Activated naive CD4-positive, alpha-beta T cell treated with anti-CD3 and anti-CD28 coated beads for 36 hours (primary cell): Measurements from ENCODE around the gene SLC19A2. TPM values are rescaled to one million over a fixed set of nuclear protein-coding genes. Genes with fewer than 3 reads are reported as not detected.
"Not testable (repeated sequence)": the region's sequence is repeated elsewhere in the genome, so short reads cannot be mapped to it uniquely, and the experiment has no call there.

Source experiments
- CTCF ChIA-PET: fragments of 350-600 bp; sonication (Branson Sonifier 250); formaldehyde crosslinking; loops from one replicate; lab custom pipeline; 2021; ENCODE audit warnings: antibody characterized with exemption; lab: Charles Lee
- DNase-seq: peaks from one replicate; pipeline ENCODE4 v3.0.0-alpha.2; 2020
- H3K27ac Mint-ChIP-seq: one replicate; pipeline ENCODE4 v1.8.0; 2021; ENCODE audit warnings: mild to moderate bottlenecking, mixed read lengths
- H3K27me3 Mint-ChIP-seq: one replicate; pipeline ENCODE4 v1.8.0; 2021; ENCODE audit warnings: low read depth, mixed read lengths
- H3K36me3 Mint-ChIP-seq: one replicate; pipeline ENCODE4 v1.8.0; 2021; ENCODE audit warnings: low read depth, mixed read lengths
- H3K4me1 Mint-ChIP-seq: one replicate; pipeline ENCODE4 v1.8.0; 2021; ENCODE audit warnings: low read depth, mixed read lengths
- H3K4me3 Mint-ChIP-seq: one replicate; pipeline ENCODE4 v1.8.0; 2021; ENCODE audit warnings: mild to moderate bottlenecking, moderate library complexity, mixed read lengths
- H3K9me3 Mint-ChIP-seq: one replicate; pipeline ENCODE4 v1.8.0; 2021; ENCODE audit warnings: mixed read lengths
- intact Hi-C: fragments of 100-400 bp; cut with micrococcal nuclease; formaldehyde crosslinking; loops from one replicate; pipeline ENCODE4 v1.15.1; 2023
- total RNA-seq, 2 experiments: library from RNA; stranded (reverse); gene quantifications; one replicate each; pipeline ENCODE4 v1.2.3, GENCODE V29; 2021

Gene SLC19A2, protein sequence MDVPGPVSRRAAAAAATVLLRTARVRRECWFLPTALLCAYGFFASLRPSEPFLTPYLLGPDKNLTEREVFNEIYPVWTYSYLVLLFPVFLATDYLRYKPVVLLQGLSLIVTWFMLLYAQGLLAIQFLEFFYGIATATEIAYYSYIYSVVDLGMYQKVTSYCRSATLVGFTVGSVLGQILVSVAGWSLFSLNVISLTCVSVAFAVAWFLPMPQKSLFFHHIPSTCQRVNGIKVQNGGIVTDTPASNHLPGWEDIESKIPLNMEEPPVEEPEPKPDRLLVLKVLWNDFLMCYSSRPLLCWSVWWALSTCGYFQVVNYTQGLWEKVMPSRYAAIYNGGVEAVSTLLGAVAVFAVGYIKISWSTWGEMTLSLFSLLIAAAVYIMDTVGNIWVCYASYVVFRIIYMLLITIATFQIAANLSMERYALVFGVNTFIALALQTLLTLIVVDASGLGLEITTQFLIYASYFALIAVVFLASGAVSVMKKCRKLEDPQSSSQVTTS
- total RNA-seq: 1 to 10 TPM; 3.2 to 3.6 TPM

DNA sequence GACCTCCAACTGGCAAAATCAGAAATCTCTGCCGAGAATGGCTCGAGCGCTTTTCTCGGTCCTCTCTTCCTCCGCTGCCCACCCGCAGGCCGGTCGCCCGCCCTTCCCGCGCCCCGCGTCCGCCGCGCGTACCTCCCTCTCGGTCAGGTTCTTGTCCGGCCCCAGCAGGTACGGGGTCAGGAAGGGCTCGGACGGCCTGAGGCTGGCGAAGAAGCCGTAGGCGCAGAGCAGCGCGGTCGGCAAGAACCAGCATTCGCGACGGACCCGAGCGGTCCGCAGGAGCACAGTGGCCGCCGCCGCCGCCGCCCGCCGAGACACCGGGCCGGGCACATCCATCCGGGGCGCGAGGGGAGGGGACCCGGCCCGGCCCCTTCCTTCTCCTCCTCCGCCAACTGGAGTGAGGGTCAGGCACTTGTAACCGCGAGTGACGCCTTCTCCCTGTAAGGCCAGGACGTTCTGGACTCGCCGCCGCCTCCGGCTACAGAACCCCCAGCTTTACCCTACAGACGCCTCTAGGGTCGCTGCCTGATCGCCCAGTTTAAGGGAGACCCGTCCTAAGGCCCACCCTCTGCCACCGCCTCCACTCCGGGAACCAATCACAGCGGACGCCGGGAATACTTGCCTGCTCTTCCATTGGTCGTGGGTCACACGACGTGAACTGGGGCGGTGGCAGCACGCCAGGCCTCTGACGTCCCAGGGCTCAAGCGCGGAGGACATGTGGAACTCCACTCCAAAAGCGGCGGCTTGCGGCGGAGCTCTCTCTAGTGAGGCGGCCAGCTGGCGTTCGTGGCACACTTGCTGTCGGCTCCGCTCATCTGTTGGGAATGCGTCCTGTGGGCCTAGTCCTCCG is at the start of gene SLC19A2:
TSS of gene SLC19A2 (minus strand) at position 514 of the 850 bp plus-strand sequence. CDS start at position 336, 178 bp downstream.
- no peaks in the 10 kb centered on the region for H3K27me3 Mint-ChIP-seq
- H3K4me3 Mint-ChIP-seq: peak within 1 kb of the TSS; percentile 89
- no peaks in the 10 kb centered on the region for H3K36me3 Mint-ChIP-seq
- intact Hi-C loops: loop anchor here (1.0 to 10.0 kb wide), 17 partner anchors 10 to 1308 kb away; partner anchors contain the start of genes ATP1B1, CCDC181, KIFAP3 and NME7
- H3K9me3 Mint-ChIP-seq: no peaks in the 10 kb centered on the region
- peaks cover 49% of the 10 kb centered on the region for H3K4me1 Mint-ChIP-seq
- H3K27ac Mint-ChIP-seq: peak within 1 kb of the TSS; percentile 80
- DNase-seq: peak; percentile 96
- CTCF ChIA-PET: no interaction called here

DNA sequence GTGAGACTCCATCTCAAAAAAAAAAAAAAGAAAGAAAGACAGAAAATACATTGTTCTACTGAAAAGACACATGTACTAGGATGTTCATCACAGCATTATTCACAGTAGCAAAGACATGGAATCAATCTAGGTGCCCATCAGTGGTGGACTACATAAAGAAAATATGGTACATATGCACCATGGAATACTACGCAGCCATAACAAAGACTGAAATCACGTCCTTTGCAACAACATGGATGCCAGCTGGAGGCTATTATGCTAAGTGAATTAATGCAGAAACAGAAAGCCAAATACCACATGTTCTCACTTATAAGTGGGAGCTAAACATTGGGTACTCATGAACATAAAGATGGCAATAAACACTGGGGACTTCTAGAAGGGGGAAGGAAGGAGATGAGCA is 48.9 kb upstream of the SLC19A2 start:
- H3K4me3 Mint-ChIP-seq: no peak overlapping the region
- H3K36me3 Mint-ChIP-seq: peaks cover 75% of the 10 kb centered on the region
- H3K27me3 Mint-ChIP-seq: no peaks in the 10 kb centered on the region
- CTCF ChIA-PET: no interaction called here
- no peak for DNase-seq
- intact Hi-C loops: no loop called here
- H3K9me3 Mint-ChIP-seq: no peaks in the 10 kb centered on the region
- H3K4me1 Mint-ChIP-seq: peaks cover under 1% of the 10 kb centered on the region
- no peak overlapping the region for H3K27ac Mint-ChIP-seq

DNA sequence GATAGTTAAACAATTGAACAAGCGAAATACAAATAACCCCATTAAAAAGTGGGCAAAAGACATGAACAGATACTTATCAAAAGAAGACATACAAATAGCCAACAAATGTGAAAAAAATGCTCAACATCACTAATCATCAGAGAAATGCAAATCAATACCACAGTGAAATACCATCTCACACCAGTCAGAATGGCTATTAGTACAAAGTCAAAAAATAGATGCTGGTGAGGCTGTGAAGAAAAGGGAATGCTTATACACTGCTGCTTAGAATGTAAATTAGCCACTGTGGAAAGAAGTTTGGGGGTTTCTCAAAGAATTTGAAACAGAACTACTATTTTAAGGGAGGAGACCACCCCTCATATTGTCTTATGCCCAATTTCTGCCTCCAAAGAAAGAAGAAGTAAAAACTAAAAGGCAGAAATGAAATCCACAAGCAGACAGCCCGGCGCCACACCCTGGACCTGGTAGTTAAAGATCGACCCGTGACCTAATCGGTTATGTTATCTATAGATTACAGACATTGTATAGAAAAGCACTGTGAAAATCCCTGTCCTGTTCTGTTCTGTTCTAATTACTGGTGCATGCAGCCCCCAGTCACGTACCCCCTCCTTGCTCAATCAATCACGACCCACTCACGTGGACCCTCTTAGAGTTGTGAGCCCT is 47.9 kb upstream of the SLC19A2 start:
- CTCF ChIA-PET: not testable (repeated sequence)

DNA sequence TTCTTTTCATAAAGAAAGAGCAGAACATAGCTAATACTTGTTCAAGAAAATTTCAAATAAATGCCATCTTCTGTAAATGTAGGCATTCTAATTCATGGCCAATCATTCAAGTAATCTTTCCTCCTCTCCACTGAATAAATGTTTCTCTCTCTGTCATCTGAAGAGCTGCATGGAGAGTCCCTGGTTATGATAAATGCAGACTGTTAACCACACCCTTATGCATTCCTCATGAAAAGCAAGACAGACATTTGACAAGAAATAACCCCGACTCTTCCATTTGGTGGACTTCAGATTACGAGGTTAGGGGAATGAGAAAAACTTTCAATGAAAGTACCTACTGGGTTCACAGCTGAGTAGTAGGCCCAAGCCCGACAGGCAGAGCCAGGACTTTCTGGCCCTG is 44.7 kb upstream of the SLC19A2 start:
- Mint-ChIP-seq H3K4me1 (peaks cover 16% of the 10 kb centered on the region), H3K36me3 (peaks cover 80% of the 10 kb centered on the region), H3K9me3 (no peaks in the 10 kb centered on the region), H3K27ac (no peak overlapping the region), H3K4me3 (no peak overlapping the region), H3K27me3 (no peaks in the 10 kb centered on the region)
- intact Hi-C loops: no loop called here
- DNase-seq: no peak
- CTCF ChIA-PET: interaction anchor here (1.2 to 1.3 kb wide), 2 partner anchors 16 to 19 kb away, joined by 3 read pairs; no protein-coding TSS in a partner anchor

More for the DNA sequence above, 47.9 kb upstream of the SLC19A2 start:
- H3K27ac Mint-ChIP-seq, H3K4me3 Mint-ChIP-seq, DNase-seq, H3K27me3 Mint-ChIP-seq, intact Hi-C loops, H3K9me3 Mint-ChIP-seq: not testable (repeated sequence)
- H3K4me1 Mint-ChIP-seq: peaks cover 10% of the 10 kb centered on the region
- H3K36me3 Mint-ChIP-seq: peaks cover 76% of the 10 kb centered on the region

DNA sequence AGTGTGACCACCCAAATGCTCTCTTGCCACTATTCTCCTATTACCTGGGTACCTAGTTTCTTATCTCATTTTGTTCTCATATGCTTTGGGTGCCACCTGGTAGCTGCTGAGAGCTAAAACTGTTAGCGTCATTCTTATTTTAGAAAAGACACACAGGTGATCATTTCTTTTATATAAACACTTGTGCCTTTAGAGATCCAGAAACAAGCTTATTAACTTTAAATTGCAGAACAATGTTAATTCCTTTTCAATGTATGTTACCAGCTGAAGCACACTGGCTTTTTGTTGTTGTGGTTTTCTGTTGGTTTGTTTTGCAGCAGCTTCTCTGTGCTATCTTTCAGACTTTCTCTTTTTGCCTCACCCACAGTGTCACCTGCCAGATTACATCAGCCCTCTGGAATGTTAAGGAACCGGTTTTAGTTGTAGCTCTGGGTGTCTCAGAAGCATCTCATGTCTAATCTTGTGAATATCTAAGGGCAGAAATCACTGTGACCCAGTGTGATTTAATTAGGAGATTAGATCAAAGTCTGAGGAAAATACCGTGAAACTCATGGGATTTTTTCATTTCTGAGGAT is 43.4 kb upstream of the SLC19A2 start:
- CTCF ChIA-PET: interaction anchor here (0.7 kb wide), 1 partner anchor 296 kb away, joined by 3 read pairs; no protein-coding TSS in a partner anchor
- Mint-ChIP-seq H3K36me3 (peaks cover 78% of the 10 kb centered on the region), H3K4me1 (peaks cover 16% of the 10 kb centered on the region), H3K27me3 (no peaks in the 10 kb centered on the region), H3K4me3 (no peak overlapping the region), H3K9me3 (no peaks in the 10 kb centered on the region), H3K27ac (no peak overlapping the region)
- no peak for DNase-seq
- intact Hi-C loops: loop anchor here (5.0 kb wide), 1 partner anchor 62 kb away; no protein-coding TSS in a partner anchor

DNA sequence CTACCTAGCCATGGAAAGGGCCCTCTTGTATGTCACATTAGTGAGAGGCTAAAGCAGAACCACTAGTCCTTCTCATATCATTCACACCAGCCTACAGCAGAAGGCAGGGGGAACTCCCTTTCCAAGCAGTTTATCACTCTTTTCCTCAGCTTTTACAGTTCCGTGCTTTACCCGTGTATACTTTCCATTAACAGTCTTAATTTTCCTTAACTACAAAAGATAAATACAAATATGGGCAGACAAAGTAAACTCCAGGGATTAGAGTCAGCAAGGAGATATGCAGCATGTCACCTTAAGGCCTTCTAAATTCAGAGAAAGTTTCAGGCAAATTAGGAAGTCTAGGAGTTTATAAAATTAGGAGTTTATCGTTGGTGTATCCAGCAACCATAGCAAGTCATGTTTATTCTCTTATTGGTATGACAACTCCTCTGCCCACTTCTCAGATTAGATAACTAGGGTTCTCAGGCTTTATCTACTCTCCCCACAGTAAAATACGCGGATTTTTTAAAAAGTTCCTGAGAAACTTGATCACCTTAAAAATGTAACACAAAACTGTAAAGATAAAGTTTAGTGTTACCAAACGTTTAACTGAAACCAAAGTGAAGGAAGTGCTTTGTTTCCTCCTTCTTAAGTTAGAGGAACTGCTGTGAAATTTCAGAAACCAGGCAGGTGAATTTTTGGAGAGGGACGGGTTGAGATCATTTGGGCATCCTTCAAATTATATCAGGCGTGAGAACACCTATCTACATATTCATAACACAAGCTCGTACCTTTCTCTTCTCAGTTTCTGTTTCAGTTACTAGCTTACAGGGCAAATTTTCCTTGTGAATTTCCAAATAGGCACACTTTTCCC is 42.7 kb upstream of the SLC19A2 start:
- intact Hi-C loops: loop anchor here (5.0 kb wide), 1 partner anchor 61 kb away; no protein-coding TSS in a partner anchor
- Mint-ChIP-seq H3K27me3 (no peaks in the 10 kb centered on the region), H3K4me1 (peaks cover 16% of the 10 kb centered on the region), H3K36me3 (peaks cover 75% of the 10 kb centered on the region), H3K9me3 (no peaks in the 10 kb centered on the region), H3K4me3 (no peak overlapping the region), H3K27ac (no peak overlapping the region)
- no peak for DNase-seq
- CTCF ChIA-PET: interaction anchor here (0.7 kb wide), 1 partner anchor 296 kb away, joined by 3 read pairs; no protein-coding TSS in a partner anchor

DNA sequence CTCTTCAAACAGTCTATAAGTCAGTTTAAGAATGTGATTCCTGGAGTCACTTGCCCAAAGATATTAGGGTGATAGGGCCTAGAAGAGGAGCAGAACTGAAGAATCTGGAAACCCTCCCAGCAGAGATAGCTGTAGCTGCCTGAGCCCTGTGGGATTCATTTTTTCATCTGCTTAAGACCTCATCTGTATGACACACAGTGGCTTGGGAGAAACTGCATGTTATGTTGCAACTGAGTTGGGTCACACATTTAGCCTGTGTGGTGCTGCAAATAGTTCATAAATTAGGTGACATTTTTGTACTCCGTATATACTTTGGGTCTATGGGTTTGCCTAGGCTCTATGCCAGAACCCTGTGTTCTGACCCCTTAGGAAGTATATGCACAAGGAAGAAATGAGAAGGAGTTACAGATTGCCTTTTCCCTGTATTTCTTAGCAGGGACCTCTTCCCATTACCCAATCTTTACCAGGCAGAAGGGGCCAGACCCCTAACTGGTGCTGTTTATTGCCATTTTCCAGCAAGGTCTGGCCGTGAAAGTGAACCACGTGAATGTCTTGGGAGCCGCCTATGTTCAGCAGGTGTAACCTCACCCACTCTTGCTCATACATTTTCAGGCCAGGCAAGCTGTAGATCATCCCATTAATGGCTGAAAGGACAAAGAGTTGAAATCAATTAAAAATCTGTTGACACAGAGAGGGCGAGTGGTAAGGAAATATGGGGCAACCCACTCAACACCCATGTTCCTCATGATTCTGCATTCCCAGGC is 41.9 kb upstream of the SLC19A2 start:
- H3K27me3 Mint-ChIP-seq: no peaks in the 10 kb centered on the region
- no peak overlapping the region for H3K4me3 Mint-ChIP-seq
- intact Hi-C loops: loop anchor here (5.0 kb wide), 1 partner anchor 60 kb away; no protein-coding TSS in a partner anchor
- no peaks in the 10 kb centered on the region for H3K9me3 Mint-ChIP-seq
- no peak overlapping the region for H3K27ac Mint-ChIP-seq
- no peak for DNase-seq
- H3K36me3 Mint-ChIP-seq: peaks cover 73% of the 10 kb centered on the region
- CTCF ChIA-PET: no interaction called here
- H3K4me1 Mint-ChIP-seq: peaks cover 16% of the 10 kb centered on the region

DNA sequence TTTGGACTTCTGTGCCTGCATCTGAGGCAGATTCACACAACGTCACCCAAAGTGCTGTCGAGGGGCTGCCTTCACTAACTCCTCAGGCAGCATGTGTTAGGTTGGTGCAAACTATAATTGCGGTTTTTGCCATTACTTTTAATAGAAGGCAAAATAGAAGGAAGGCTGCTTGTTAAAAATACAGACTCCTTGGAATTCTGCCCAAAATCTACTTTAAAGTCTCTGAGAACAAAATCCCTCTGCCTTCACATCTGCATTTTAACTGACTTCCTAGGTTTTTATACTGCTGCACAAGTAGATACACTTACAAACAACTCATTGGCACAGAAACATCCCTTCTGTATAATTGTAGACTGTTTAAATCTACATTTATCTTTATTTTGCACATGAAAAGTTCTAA is 41.3 kb upstream of the SLC19A2 start:
- peaks cover 16% of the 10 kb centered on the region for H3K4me1 Mint-ChIP-seq
- intact Hi-C loops: loop anchor here (5.0 kb wide), 1 partner anchor 60 kb away; no protein-coding TSS in a partner anchor
- peaks cover 72% of the 10 kb centered on the region for H3K36me3 Mint-ChIP-seq
- no peak overlapping the region for H3K4me3 Mint-ChIP-seq
- DNase-seq: no peak
- H3K27me3 Mint-ChIP-seq: no peaks in the 10 kb centered on the region
- H3K9me3 Mint-ChIP-seq: no peaks in the 10 kb centered on the region
- no peak overlapping the region for H3K27ac Mint-ChIP-seq
- CTCF ChIA-PET: no interaction called here

DNA sequence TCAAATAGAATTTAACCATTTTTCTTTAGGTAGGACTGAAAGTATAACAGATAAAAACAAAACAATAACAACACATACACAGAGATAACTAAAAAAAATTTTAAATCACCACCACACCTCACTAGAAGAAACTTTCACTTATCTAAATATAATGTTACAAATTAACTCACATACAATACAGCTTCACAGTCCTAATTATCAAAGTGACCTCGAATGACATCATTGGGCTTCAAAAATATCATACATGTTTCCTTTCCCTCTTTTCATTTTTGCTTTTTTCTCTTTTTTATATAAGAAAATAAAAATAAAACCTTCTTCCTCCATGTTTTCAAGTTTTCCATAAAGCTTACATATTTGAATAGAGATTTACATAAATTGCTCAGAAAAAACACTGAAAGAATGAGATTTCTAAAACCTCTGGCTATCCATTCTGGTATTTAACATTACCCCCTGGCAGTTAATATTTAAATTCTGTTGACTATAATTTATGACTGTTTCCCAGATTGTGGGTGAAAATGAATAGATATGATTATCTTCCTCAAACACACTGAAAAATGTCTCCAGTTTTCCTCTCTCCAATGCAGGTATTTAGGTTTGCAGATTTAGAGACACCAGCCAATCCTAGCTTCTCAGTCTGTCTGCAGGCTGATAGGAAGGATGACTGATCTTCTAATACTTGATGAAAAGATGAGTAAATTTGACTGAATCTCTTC is 40.5 kb upstream of the SLC19A2 start:
- Mint-ChIP-seq H3K9me3 (no peaks in the 10 kb centered on the region), H3K4me1 (peaks cover 16% of the 10 kb centered on the region), H3K27me3 (no peaks in the 10 kb centered on the region), H3K27ac (no peak overlapping the region), H3K36me3 (peaks cover 71% of the 10 kb centered on the region), H3K4me3 (no peak overlapping the region)
- CTCF ChIA-PET: interaction anchor here (0.7 kb wide), 1 partner anchor 75 kb away, joined by 3 read pairs; no protein-coding TSS in a partner anchor
- DNase-seq: no peak
- intact Hi-C loops: loop anchor here (5.0 kb wide), 1 partner anchor 59 kb away; no protein-coding TSS in a partner anchor

DNA sequence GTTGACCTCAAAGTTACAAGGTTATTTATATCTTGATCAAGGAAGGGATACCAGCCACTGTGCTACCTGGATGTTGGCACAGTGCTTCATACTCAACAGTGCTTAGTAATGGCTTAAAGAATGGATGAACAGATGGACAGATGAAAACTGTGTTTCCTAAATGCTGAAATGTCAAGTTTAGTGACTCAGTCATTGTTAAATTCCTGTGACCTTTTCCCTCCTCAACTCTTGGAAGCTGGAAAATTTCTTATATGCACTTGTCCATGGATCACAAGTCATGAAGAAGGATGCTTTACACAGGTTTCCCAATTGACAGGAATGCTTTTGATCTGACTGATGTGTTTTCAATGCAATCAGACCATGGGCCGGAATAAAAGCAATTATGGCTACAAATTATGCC is 39.6 kb upstream of the SLC19A2 start:
- H3K36me3 Mint-ChIP-seq: peaks cover 70% of the 10 kb centered on the region
- intact Hi-C loops: loop anchor here (5.0 kb wide), 1 partner anchor 58 kb away; no protein-coding TSS in a partner anchor
- DNase-seq: no peak
- H3K4me1 Mint-ChIP-seq: peaks cover 16% of the 10 kb centered on the region
- CTCF ChIA-PET: no interaction called here
- no peak overlapping the region for H3K27ac Mint-ChIP-seq
- H3K9me3 Mint-ChIP-seq: no peaks in the 10 kb centered on the region
- no peak overlapping the region for H3K4me3 Mint-ChIP-seq
- no peaks in the 10 kb centered on the region for H3K27me3 Mint-ChIP-seq
